Mesenchymal stem cell (in vitro differentiated cells and primary cell): Measurements from ENCODE around the gene MAP3K6.

Experiments used
- DNase-seq: peaks from one replicate; pipeline ENCODE4 v3.0.0-alpha.2; 2013
- H2AFZ ChIP-seq: one replicate; pipeline ENCODE4 v1.6.1; 2013; ENCODE audit warnings: low read depth, mild to moderate bottlenecking, control low read depth, inconsistent platforms, low read length, moderate library complexity
- H2AK5ac ChIP-seq: 2 replicates; pipeline ENCODE4 v1.6.1; 2013; ENCODE audit warnings: low read length, moderate library complexity, mild to moderate bottlenecking, inconsistent platforms; ENCODE audit not compliant: severe bottlenecking
- H2BK120ac ChIP-seq: one replicate; pipeline ENCODE4 v1.6.1; 2013; ENCODE audit warnings: low read depth, mild to moderate bottlenecking, inconsistent platforms, low read length, moderate library complexity
- H2BK12ac ChIP-seq, 2 experiments: one replicate each; pipeline ENCODE4 v1.6.1; 2013; ENCODE audit warnings: inconsistent platforms in 2 of 2, low read length in 2 of 2, mild to moderate bottlenecking in 2 of 2, moderate library complexity in 2 of 2, control low read depth in 1 of 2
- H2BK15ac ChIP-seq: one replicate; pipeline ENCODE4 v1.6.1; 2013; ENCODE audit warnings: mild to moderate bottlenecking, low read depth, inconsistent platforms; ENCODE audit not compliant: poor library complexity, severe bottlenecking
- H2BK5ac ChIP-seq: 2 replicates; pipeline ENCODE4 v1.6.1; 2013; ENCODE audit warnings: low read depth, mild to moderate bottlenecking, low read length, control low read depth, inconsistent platforms; ENCODE audit not compliant: poor library complexity, severe bottlenecking
- H3K14ac ChIP-seq, 2 experiments: one replicate each; pipeline ENCODE4 v1.6.1; 2013; ENCODE audit warnings: inconsistent platforms in 2 of 2, low read length in 2 of 2, control low read depth in 1 of 2, mild to moderate bottlenecking in 1 of 2, moderate library complexity in 1 of 2
- H3K18ac ChIP-seq, 2 experiments: one replicate each; pipeline ENCODE4 v1.6.1; 2013; ENCODE audit warnings: inconsistent platforms in 2 of 2, low read length in 2 of 2, control low read depth in 1 of 2, low read depth in 1 of 2, mild to moderate bottlenecking in 1 of 2
- H3K23ac ChIP-seq, 2 experiments: one replicate each; pipeline ENCODE4 v1.6.1; 2013; ENCODE audit warnings: inconsistent platforms in 2 of 2, low read length in 2 of 2, mild to moderate bottlenecking in 2 of 2, moderate library complexity in 2 of 2, control low read depth in 1 of 2
- H3K27ac ChIP-seq: 2 replicates; pipeline ENCODE4 v1.5.1; 2013; ENCODE audit warnings: mild to moderate bottlenecking, moderate library complexity, low read length, control low read depth, inconsistent platforms; ENCODE audit not compliant: poor library complexity, severe bottlenecking
- H3K27me3 ChIP-seq, 2 experiments: 2 replicates each; pipeline versions ENCODE4 v1.6.1 to v1.7.0; 2013; ENCODE audit warnings: low read length in 2 of 2, mild to moderate bottlenecking in 2 of 2, moderate library complexity in 2 of 2, control low read depth in 1 of 2, inconsistent platforms in 1 of 2; ENCODE audit not compliant: control insufficient read depth in 1 of 2, insufficient read depth in 1 of 2
- H3K36me3 ChIP-seq, 2 experiments: 2 replicates each; pipeline versions ENCODE4 v1.6.1 to v1.7.0; 2013; ENCODE audit warnings: low read length in 2 of 2, control low read depth in 1 of 2, inconsistent platforms in 1 of 2, low read depth in 1 of 2, mild to moderate bottlenecking in 1 of 2; ENCODE audit not compliant: insufficient read depth in 2 of 2, control insufficient read depth in 1 of 2
- H3K4ac ChIP-seq, 2 experiments: one replicate each; pipeline ENCODE4 v1.6.1; 2013; ENCODE audit warnings: inconsistent platforms in 2 of 2, low read length in 2 of 2, mild to moderate bottlenecking in 2 of 2, moderate library complexity in 2 of 2, control low read depth in 1 of 2, low read depth in 1 of 2
- H3K4me1 ChIP-seq: 2 replicates; pipeline ENCODE4 v1.6.1; 2013; ENCODE audit warnings: low read depth, low read length, control low read depth; ENCODE audit not compliant: control insufficient read depth, insufficient read depth
- H3K4me2 ChIP-seq: 2 replicates; pipeline ENCODE4 v1.6.1; 2013; ENCODE audit warnings: low read length, mild to moderate bottlenecking, inconsistent platforms; ENCODE audit not compliant: poor library complexity, severe bottlenecking
- H3K4me3 ChIP-seq, 2 experiments: 2 replicates each; pipeline versions ENCODE4 v1.5.1 to v1.7.0; 2013; ENCODE audit warnings: low read length in 2 of 2, mild to moderate bottlenecking in 2 of 2, control low read depth in 1 of 2, low read depth in 1 of 2; ENCODE audit not compliant: insufficient read depth in 1 of 2
- H3K79me1 ChIP-seq: replicated peaks from 2 replicates; pipeline ENCODE4 v1.6.1; 2013; ENCODE audit warnings: mild to moderate bottlenecking, control low read depth, low read length, inconsistent platforms; ENCODE audit not compliant: poor library complexity, severe bottlenecking
- H3K9ac ChIP-seq: 2 replicates; pipeline ENCODE4 v1.7.0; 2013; ENCODE audit warnings: mild to moderate bottlenecking, low read length, moderate library complexity
- H3K9me3 ChIP-seq: 2 replicates; pipeline ENCODE4 v1.7.0; 2013; ENCODE audit warnings: mild to moderate bottlenecking, low read length; ENCODE audit not compliant: control insufficient read depth
- H4K8ac ChIP-seq: one replicate; pipeline ENCODE4 v1.6.1; 2013; ENCODE audit warnings: inconsistent platforms, mild to moderate bottlenecking, low read length, moderate library complexity
- H4K91ac ChIP-seq: one replicate; pipeline ENCODE4 v1.6.1; 2013; ENCODE audit warnings: mild to moderate bottlenecking, low read length, inconsistent platforms
- WGBS: methylation state at CpG from one replicate; pipeline ENCODE4 v1.1.7; 2013; ENCODE audit warnings: mixed read lengths; 5-methylcytosine and 5-hydroxymethylcytosine counted together

The MAP3K6 gene

DNA sequence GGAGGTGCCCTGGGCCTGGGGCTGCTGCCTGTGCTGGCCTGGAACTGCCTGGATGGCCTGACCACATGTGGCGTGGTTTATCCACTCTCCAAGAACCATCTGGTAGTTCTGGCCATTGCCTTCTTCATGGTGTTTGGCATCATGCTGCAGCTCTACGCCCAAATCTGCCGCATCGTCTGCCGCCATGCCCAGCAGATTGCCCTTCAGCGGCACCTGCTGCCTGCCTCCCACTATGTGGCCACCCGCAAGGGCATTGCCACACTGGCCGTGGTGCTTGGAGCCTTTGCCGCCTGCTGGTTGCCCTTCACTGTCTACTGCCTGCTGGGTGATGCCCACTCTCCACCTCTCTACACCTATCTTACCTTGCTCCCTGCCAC is 27.5 kb upstream of the MAP3K6 start:
- DNase-seq = no peak
- H3K14ac ChIP-seq = peak overlapping the region in 1 of 2 experiments; percentile 23
- H3K36me3 ChIP-seq = peaks cover 0 to 6% of the 10 kb centered on the region in 2 experiments
- no peak overlapping the region for H2AK5ac ChIP-seq
- H3K79me1 ChIP-seq = peaks cover 6% of the 10 kb centered on the region
- no peak overlapping the region for H3K4ac ChIP-seq
- peak overlapping the region in 1 of 2 experiments; percentile 2 for H2BK12ac ChIP-seq
- H4K8ac ChIP-seq = no peak overlapping the region
- no peak overlapping the region for H3K18ac ChIP-seq
- no peak overlapping the region for H3K4me2 ChIP-seq
- no peak overlapping the region for H2BK5ac ChIP-seq
- H2BK120ac ChIP-seq = no peak overlapping the region
- H3K4me3 ChIP-seq = no peak overlapping the region
- no peak overlapping the region for H3K27ac ChIP-seq
- H2AFZ ChIP-seq = no peak overlapping the region
- H3K4me1 ChIP-seq = peaks cover 21% of the 10 kb centered on the region
- no peaks in the 10 kb centered on the region for H3K9me3 ChIP-seq
- H3K23ac ChIP-seq = no peak overlapping the region
- H2BK15ac ChIP-seq = no peak overlapping the region
- peak overlapping the region; percentile 37 for H4K91ac ChIP-seq
- H3K27me3 ChIP-seq = peaks cover 0 to 8% of the 10 kb centered on the region in 2 experiments
- H3K9ac ChIP-seq = no peak overlapping the region
- 96% methylated on average over 9 of the region's 9 CpGs for WGBS

GRCh38 chr1:27393641-27394281 is 27.0 kb upstream of the MAP3K6 start:
- no peak overlapping the region for H3K27ac ChIP-seq
- H4K91ac ChIP-seq = peak overlapping the region; percentile 21
- H3K36me3 ChIP-seq = peaks cover 0 to 6% of the 10 kb centered on the region in 2 experiments
- H2BK15ac ChIP-seq = no peak overlapping the region
- no peak overlapping the region for H2BK5ac ChIP-seq
- no peak overlapping the region for H3K4ac ChIP-seq
- H3K27me3 ChIP-seq = peaks cover 0 to 8% of the 10 kb centered on the region in 2 experiments
- H4K8ac ChIP-seq = no peak overlapping the region
- peak overlapping the region; percentile 29 for H3K9ac ChIP-seq
- H3K9me3 ChIP-seq = no peaks in the 10 kb centered on the region
- H2BK12ac ChIP-seq = no peak overlapping the region
- H3K79me1 ChIP-seq = peaks cover 6% of the 10 kb centered on the region
- H2BK120ac ChIP-seq = no peak overlapping the region
- no peak overlapping the region for H2AK5ac ChIP-seq
- H3K4me3 ChIP-seq = peak overlapping the region in 1 of 2 experiments; percentile 88
- H3K23ac ChIP-seq = no peak overlapping the region
- peaks cover 18% of the 10 kb centered on the region for H3K4me1 ChIP-seq
- H3K4me2 ChIP-seq = no peak overlapping the region
- H3K18ac ChIP-seq = no peak overlapping the region
- no peak overlapping the region for H2AFZ ChIP-seq
- 96% methylated on average over 18 of the region's 18 CpGs for WGBS
- H3K14ac ChIP-seq = no peak overlapping the region
- DNase-seq = no peak

- H2AK5ac ChIP-seq = peak overlapping the region; percentile 37
- peak overlapping the region; percentile 78 for H2BK120ac ChIP-seq
- peaks cover 18% of the 10 kb centered on the region for H3K4me1 ChIP-seq
- WGBS = 18% methylated on average over 28 of the region's 30 CpGs
- H3K9ac ChIP-seq = peak overlapping the region; percentile 95
- H3K4me3 ChIP-seq = peak overlapping the region; percentile 68 to 88
- peaks cover 6% of the 10 kb centered on the region for H3K79me1 ChIP-seq
- H2BK5ac ChIP-seq = peak overlapping the region; percentile 47
- H3K27me3 ChIP-seq = peaks cover 0 to 8% of the 10 kb centered on the region in 2 experiments
- no peak overlapping the region for H3K14ac ChIP-seq
- peak overlapping the region; percentile 63 to 82 for H3K18ac ChIP-seq
- no peak overlapping the region for H3K27ac ChIP-seq
- H3K9me3 ChIP-seq = no peaks in the 10 kb centered on the region
- peak; percentile 29 for DNase-seq
- peak overlapping the region; percentile 94 for H3K4me2 ChIP-seq
- peak overlapping the region; percentile 31 for H4K8ac ChIP-seq
- H2BK15ac ChIP-seq = peak overlapping the region; percentile 55
- H2BK12ac ChIP-seq = peak overlapping the region in 1 of 2 experiments; percentile 37
- peak overlapping the region; percentile 58 to 79 for H3K4ac ChIP-seq
- peak overlapping the region; percentile 65 for H4K91ac ChIP-seq
- no peak overlapping the region for H3K23ac ChIP-seq
- peak overlapping the region; percentile 67 for H2AFZ ChIP-seq
- H3K36me3 ChIP-seq = peaks cover 0 to 6% of the 10 kb centered on the region in 2 experiments
Observed at GRCh38 chr1:27392778-27393635, 26.2 kb upstream of the MAP3K6 start.
